ENCODE data around the gene SCARB2.

DNA sequence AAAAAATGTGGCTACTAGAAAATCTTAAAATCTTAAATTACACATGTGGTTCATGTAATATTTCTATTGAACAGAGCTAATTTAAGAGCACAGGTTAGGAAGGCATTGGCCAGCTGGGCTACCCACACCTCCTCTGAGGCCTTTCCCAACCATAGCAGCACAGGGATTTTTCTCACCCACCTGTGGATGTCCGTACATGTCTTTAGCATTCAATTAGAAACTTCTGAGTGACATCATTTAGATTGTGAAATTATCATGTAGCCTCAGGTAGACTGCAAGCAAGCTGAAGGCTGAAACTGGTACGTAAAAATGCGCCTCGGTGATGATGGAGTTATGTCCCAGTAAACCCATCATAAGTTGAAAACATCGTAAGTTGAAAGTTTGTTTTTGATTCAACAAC is 31.2 kb downstream of the SCARB2 start:
- TF ChIP-seq, protein P1, sequence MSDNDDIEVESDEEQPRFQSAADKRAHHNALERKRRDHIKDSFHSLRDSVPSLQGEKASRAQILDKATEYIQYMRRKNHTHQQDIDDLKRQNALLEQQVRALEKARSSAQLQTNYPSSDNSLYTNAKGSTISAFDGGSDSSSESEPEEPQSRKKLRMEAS (IDR thresholded peaks at IDR 0.05), result no peak
- TF ChIP-seq FOXA1 (IDR thresholded peaks at IDR 0.05), result no peak
- TF ChIP-seq, protein P2, sequence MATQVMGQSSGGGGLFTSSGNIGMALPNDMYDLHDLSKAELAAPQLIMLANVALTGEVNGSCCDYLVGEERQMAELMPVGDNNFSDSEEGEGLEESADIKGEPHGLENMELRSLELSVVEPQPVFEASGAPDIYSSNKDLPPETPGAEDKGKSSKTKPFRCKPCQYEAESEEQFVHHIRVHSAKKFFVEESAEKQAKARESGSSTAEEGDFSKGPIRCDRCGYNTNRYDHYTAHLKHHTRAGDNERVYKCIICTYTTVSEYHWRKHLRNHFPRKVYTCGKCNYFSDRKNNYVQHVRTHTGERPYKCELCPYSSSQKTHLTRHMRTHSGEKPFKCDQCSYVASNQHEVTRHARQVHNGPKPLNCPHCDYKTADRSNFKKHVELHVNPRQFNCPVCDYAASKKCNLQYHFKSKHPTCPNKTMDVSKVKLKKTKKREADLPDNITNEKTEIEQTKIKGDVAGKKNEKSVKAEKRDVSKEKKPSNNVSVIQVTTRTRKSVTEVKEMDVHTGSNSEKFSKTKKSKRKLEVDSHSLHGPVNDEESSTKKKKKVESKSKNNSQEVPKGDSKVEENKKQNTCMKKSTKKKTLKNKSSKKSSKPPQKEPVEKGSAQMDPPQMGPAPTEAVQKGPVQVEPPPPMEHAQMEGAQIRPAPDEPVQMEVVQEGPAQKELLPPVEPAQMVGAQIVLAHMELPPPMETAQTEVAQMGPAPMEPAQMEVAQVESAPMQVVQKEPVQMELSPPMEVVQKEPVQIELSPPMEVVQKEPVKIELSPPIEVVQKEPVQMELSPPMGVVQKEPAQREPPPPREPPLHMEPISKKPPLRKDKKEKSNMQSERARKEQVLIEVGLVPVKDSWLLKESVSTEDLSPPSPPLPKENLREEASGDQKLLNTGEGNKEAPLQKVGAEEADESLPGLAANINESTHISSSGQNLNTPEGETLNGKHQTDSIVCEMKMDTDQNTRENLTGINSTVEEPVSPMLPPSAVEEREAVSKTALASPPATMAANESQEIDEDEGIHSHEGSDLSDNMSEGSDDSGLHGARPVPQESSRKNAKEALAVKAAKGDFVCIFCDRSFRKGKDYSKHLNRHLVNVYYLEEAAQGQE (IDR thresholded peaks at IDR 0.05), result no peak

Data from liver (tissue), 1 donor.